GOT3 (cell line): ENCODE data around the gene CLK3.
"Not testable (repeated sequence)": the region's sequence is repeated elsewhere in the genome, so short reads cannot be mapped to it uniquely, and the experiment has no call there.

Experiments
- DNase-seq: peaks from one replicate; lab custom pipeline; 2025; ENCODE audit warnings: mixed read lengths; lab: John Stamatoyannopoulos, UW

CLK3 gene

DNA sequence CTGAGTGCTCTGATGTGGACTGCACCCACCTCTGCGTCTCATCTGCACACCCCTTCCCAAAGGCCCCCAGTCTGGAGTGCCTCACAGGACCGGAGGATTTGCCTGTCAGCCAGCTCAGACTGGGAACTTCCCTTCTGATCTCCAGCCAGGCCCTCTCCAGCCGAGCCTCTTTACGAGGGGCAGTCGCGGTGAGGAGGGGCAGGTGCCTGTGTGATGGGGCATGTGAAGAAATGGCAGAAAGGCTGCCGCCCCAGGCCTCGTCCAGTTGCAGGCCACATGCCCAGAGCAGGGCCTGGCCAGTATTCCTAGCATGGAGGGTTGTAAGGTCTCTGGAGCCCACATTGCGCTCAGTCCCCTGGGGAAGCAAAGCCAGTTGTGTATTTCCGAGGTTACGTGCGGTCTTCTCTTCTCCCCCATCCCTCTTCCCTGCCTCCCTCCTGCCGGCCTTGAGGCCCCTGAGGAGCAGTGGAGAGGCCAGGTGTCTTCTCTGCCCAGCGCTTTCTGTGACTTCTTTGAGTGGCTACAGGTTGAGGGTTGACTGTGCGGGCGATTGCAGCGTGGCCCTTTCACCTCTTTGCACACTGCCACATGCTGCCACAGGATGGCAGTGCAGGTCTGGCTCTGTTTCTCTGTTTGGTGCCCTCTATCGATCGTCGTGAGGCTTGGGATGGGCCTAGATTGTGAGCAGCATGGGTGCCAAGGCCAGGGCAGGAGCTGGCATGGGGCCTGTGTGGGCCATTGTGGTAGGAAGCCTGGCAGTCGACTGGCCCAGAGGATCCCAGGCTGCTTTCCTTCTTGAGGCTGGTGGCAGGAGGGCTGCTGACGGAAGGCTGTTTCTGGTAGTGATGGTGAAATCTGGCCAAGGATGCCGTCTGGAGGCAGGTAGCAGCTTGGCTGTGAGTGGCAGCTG is 5.3 kb downstream of the CLK3 start:
- DNase-seq = no peak

DNA sequence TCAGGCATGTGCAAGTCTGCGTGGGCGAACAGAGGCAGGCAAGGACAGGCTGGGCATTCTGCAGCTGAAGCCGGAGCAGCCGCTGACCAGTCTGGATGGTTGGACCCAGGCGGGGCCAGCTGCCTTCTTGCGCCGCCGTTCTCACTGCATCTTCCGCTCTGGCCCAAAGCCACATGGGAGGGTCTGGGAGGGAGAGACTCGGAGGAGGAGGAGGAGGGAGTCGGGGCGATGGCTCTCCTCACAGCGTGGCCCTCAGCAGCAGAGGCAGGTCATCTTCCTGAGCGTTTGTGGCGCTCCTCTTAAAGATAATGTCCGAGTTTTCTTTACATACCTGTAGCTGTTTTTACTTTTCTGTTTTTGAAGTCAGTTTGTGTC is 5.9 kb downstream of the CLK3 start:
- DNase-seq = no peak

DNA sequence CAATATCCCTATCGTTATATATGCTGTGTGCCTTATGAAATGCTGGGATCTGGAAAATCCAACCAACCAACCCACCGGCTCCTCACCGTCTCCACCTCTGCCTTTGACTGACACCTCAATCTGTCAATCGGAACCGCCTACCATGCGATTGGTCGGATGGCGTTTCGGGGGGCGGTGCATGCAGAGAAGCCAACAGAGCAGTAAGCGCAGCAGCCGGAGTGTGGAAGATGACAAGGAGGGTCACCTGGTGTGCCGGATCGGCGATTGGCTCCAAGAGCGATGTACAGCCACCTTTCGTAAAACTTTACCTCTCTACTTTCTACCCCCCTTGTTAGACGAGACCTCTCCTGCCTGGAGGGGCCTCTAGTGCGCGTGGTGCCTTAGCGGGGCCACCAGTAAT is 6.3 kb downstream of the CLK3 start:
- DNase-seq = no peak

DNA sequence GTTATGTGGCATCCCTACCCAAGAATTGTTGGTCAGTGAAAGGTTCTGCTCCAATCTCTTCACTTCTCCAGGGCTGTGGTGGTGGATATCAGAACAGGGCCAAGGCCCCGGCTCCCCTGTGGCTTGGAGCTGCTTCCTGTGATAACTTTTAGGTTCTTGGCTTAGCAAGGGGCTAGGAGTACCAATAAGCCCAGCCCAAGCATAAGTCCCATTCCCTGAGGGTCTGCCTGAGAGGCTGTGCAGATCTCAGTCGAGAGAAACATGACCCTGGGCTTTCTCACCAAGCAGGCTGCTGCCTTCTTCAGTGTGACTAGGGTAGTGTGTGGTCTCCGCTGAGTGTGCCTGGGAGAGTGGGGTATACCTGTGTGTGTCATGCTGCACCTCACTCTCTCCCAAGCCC is 7.1 kb downstream of the CLK3 start:
- no peak for DNase-seq

DNA sequence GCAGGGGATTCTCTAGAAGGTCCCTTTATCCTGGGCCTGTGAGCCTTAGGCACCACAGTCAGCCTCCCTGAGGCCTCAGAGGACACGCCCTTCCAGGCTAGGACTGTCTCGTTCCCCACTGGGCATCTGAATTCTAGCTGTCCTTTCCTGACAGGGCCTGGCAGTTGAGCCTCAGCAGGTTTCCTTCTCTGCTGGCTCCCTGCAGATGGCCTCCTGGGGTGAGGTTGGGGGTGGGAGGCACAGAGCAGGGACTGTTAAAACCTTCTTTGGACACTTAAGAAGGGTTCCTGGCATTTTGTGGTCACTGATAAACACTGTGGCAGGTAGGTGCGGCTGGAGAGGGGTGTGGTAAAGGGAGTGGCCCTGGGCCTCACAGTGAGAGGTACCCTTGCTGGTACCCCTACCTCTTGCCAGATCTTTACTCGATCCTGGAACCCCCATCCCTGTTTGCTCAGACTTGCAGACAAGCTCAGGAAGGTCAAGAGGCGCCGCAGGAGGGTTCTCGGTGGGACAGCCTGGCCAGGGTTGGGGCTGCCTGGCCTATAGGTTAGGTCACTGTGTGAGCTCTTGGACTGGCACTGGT is 8.5 kb downstream of the CLK3 start:
- no peak for DNase-seq

DNA sequence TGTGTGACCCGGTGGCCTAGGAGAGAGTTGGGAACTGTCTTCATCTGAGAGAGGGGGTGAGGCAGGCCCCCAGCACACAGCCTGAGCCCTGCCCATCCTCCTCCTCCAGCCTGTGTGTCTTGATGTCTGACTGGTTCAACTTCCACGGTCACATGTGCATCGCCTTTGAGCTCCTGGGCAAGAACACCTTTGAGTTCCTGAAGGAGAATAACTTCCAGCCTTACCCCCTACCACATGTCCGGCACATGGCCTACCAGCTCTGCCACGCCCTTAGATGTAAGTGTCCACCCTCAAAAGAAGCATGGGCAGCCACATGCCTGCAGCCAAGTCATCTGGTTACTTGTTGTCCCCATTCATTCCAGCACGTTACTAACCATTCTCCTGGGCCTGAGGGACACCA is 10.1 kb downstream of the CLK3 start:
- no peak for DNase-seq

DNA sequence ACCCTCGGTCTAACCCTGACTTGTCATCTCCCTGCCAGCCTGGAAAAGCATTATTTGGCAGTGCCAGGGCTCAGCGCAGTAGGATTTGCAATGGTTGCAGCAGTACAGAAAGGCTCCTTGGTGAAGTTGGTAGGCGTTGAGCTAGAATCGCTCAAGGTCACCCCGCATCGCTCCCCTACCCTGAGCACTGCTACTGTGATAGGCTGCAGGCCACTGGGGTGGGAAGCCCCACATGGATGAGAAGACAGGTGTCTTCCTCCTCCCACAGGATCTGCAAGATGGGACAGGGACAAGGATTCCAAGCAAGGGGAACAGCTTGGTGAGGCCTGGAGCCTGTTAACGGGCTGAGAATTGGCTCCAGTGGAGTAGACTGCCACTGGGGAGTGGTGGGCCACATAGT is 10.7 kb downstream of the CLK3 start:
- DNase-seq = no peak

DNA sequence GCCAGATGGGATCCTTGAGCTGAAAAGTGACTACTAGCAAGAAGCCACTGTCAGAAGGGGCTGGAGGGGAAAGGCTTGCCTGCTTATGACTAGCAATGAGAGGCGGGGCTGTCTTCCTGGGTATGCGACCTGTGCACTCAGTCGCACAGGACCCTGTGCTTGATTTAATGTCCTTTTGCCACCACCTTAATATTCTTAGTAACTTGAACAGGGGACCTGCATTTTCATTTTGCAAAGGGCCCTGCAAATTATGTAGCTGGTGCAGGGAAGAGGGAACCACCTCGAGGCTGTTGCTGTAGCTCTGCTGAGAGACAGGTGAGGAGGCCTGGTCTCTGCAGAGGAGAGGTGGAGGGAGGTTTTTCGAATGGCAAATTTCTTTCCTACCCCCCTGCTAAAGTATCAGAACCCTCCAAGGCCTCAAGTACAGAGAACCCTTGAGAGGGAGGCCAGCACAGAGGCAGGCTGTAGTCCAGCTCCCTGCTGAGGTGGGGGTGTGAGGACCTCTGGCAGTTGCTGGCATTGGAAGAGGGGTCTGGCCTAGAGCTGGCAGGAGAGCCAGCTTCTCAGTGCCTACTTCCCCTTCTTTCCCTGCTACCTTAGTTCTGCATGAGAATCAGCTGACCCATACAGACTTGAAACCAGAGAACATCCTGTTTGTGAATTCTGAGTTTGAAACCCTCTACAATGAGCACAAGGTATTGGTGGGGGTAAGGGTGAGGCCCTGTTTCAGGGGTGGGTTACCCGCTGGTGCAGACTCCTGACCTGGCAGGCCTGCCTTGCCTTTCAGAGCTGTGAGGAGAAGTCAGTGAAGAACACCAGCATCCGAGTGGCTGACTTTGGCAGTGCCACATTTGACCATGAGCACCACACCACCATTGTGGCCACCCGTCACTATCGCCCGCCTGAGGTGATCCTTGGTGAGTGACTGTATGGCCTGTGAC is 11.4 kb downstream of the CLK3 start:
- no peak for DNase-seq

DNA sequence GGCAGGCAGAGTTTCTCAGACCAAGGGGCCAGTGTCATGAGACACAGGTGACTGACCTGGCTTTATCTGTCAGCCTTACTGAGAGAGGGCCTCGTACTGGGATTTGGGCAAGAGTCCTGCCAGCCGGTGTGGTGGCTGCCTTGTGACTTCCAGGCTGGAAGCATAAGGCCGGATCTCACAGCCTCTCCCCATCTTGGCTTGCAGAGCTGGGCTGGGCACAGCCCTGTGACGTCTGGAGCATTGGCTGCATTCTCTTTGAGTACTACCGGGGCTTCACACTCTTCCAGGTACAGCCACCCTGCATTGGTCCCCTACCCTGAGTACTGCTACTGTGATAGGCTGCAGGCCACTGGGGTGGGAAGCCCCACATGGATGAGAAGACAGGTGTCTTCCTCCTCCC is 12.1 kb downstream of the CLK3 start:
- no peak for DNase-seq

DNA sequence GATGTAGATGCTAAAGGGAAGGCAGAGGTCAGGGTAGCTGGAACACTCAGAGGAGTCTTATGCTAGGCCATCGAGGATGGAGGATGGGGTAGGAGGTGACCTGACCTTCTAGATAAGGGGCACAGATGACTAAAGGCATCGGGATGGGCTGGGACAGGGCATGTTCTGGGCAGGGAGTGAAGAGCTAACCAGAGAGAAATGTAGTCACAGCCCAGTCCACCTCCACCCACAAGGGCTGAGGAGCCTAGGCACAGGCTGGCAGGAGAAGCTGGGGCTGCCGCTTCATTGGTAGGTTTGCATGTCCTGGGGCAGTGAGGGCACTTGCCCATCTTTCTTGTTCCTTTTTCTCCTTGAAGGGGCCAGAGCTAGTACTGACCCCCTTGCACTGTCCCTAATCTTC is 12.6 kb downstream of the CLK3 start:
- no peak for DNase-seq

DNA sequence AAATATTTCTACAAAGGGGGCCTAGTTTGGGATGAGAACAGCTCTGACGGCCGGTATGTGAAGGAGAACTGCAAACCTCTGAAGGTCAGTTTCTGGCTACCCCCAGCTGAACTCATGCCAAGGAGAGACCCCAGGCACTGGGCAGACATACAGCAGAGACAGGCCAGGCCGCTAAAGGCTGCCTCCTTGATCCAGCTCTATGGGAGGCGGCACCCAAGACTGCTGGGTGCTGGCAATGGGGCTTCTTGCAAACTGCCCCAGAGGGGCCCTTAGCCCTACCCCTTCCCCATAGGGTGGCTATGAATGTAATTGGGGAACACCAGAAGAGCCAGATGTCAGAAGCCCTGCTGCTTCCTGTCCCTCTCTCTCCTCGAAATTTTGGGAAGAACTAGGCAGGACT is 13.3 kb downstream of the CLK3 start:
- DNase-seq = no peak

DNA sequence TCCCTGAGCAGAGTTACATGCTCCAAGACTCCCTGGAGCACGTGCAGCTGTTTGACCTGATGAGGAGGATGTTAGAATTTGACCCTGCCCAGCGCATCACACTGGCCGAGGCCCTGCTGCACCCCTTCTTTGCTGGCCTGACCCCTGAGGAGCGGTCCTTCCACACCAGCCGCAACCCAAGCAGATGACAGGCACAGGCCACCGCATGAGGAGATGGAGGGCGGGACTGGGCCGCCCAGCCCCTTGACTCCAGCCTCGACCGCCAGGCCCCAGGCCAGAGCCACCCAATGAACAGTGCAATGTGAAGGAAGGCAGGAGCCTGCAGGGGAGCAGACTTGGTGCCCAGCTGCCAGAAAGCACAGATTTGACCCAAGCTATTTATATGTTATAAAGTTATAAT is 14.1 kb downstream of the CLK3 start:
- DNase-seq = not testable (repeated sequence)

DNA sequence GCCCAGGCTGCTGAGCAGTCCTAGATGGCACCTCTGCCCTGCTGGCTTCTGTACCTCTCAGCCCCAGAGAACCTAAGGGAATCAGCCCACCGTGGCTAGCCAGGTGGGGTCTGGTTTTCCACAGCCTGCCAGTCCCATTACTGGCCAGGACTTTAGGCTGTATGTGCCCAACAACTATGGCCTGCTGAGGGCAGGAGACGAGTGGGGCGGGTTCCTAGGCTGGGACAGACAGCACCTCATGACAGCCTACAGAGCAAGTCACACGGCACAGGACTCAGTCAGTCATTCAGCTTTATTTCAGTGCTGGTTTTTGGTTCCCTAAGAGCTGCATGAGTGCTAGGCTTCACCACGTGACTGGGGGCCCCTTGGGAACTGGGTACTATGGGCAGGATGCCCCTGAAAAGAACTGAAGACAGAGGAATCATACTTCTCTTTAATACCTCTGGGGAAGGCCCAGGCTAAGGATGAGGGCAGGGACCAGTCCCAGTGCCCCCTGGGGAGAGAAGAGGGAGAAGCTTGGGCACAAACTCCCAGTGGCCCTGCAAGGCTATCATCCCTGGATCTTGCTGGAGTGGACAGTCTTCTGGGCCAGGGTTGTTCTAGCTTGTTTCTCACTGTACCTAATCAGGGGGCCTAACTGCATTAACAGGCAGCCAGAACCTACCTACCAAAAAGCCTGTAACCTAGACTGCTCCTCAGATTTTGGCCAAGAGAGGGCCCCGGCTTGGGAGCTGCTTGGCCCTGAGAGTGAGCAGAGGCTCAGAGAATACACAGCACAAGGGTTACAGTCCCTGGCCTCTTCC is 14.8 kb downstream of the CLK3 start:
- DNase-seq = no peak

DNA sequence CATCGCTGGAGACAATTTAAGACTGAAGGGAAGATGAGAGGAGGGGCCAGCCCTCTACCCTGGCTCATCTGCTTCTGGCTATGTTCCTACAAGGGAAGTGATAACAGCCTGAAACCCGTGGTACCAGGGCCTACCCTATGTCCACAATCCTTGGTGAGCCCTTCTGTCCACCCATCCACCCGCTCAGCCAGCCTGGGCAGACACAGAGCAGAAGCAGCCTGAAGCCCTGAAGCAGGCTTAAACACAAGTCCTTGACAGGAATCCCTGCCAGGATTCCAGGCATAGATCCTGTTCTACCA is 15.4 kb downstream of the CLK3 start:
- no peak for DNase-seq

DNA sequence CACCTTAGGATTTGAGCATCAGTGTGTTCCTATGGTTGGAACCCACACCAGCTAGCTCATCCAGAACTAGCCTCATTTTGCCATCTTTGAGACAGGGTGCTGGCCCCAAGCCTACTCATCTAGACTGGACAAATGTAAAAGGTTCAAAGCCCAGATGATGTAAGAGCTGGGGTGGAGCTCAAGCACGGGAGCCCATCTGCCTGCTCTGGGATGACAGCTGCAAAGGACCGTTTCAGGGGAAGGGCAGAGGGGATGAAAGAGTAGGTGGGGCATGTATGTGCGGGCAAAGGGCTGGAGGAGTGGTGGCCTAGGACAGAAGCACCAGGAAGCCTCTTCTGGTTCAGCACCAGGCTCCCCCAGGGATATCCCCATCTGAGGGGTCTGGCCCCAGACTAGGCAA is 15.8 kb downstream of the CLK3 start:
- DNase-seq = no peak

DNA sequence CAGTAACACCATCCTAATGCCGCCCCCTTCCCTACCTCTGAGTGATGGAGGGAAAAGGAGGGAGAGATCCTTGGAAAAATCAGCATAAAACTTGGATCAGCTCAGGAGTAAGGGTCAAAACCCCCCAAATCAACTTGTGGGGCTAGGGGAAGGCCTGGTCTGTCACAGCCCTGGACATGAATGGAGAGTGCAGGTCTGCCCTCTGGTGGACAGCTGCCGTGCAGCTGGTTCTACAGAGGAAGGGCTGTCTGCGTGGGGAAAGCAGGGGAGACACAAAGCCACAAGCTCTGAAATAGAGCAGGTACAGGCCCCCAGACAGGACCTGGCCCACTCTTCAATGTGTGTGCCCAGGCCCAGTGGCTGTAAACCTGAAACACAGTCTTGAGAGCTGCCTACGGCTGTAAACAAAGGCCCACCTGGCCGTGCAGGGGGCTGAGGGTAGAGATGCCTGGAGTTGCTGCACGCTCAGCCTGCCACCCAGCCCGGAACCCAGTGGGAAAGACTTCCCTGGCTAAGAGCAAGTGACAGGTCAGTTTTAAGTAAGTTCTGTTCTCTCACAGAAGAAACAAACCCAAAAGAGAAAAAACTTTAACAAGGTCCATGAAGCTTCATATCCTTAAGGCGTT is 16.4 kb downstream of the CLK3 start:
- DNase-seq = no peak

DNA sequence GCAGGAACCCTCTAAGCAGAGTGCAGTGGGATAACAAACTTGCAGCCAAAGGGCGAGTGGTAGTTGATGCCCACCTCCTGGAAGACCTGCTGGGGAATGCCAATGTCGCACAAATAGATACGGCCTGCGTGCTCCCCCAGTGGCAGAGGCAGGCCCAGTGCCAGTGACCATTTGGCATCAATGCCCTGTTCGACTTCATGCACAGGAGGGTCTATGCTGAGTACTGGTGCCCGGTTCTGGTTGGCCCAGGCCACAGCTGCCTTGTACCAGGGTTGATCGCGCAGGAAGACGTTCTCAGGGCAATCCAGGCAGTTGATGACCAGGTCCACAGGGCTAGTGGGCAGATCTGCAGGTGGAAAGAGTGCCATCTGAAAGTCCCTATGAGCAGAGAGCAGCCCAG is 17.0 kb downstream of the CLK3 start:
- DNase-seq = no peak

DNA sequence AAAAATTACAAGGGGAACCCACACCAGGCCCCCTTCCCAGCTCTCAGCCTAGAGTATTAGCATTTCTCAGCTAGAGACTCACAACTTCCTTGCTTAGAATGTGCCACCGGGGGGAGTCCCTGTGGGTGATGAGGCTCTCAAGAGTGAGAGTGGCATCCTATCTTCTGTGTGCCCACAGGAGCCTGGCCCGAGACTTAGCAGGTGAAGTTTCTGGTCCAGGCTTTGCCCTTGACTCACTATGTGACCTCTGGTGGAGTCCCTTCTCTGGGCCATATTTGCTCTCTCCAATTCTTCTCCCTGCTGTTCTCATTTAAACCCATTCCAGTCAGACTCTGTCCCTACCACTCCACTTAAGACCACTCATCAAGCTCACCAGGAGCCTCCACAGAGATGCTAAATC is 18.1 kb downstream of the CLK3 start:
- no peak for DNase-seq

DNA sequence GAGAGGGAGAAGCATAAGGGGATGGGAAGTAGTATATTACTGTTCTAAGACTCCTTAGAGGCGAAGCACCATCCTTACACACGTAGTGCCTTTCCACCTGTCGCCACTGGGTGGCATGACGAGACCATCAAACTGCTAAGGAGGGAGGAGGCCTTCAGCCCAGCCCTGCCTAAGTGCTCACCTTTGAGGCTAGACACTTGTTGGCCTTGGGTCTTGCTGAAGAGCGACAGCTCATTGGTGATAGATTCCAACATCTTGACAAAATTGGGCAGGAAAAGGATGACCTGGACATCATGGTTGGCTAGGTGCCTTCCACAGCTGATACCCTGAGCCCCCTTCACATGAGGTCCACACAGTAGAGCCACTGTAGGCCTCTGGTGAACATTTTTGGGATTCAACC is 19.6 kb downstream of the CLK3 start:
- DNase-seq = no peak

DNA sequence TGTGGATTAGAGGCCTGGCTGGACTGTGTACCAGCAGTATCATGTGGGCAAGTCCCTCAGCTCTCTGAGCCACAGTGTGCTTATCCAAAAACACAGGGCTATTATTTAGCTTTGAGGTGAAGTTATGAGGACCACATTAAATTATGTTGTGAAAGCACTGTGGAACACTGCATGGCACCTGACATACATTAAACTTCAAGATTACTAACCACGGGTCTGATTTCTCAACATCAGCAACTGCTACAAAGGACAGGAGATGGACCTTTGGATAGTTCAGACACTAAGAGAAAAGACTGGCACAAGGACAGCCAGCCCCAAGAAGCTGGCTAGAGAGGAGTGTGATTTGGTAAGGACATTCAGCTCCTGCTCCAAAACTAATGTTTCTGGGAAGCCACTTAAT is 21.3 kb downstream of the CLK3 start:
- DNase-seq = no peak

DNA sequence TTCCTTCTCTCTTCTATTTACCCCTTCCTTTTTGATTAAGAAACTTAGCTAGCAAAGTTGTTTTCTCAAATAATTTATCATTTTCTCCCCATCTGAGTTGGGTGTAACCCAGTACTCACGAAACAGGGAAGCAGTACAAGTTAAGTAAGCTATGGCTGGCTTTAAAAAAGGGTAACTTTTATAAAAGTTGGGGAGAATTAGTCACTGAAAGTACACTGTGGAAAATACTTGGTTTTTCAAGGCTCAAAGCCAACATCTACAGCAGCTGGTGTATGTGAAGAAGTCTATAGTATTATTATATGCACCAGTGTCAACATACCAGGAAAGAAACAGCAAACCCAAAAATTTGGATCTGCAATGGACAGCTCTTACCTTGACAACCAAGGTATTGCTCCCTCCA is 25.5 kb downstream of the CLK3 start:
- no peak for DNase-seq

DNA sequence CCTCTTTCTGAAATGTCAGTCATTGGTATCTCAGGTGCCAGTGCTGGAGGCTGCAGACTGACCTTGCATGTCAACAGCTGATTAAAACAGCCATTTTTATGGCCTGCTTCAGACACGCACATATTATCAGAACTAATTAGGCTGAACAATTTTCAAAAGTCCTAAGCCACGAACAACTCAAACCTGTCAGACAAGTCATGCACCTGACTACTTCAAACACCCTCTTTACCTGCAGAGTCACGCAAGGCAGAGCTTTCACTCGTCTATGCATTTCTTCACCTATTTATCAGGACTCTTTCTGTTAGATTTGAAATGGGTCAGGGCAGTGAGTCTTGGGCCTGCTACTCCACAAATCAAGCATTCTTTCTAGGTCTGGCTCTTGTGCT is 26.7 kb downstream of the CLK3 start:
- no peak for DNase-seq
